NOMO-1 treated with DMSO at 0.1 percent for 48 hours (cell line): ENCODE data around the gene PHACTR1.

Source experiments
- DNase-seq: peaks from one replicate; lab custom pipeline; 2025; ENCODE audit not compliant: unreplicated experiment; lab: John Stamatoyannopoulos, UW

The PHACTR1 gene

DNA sequence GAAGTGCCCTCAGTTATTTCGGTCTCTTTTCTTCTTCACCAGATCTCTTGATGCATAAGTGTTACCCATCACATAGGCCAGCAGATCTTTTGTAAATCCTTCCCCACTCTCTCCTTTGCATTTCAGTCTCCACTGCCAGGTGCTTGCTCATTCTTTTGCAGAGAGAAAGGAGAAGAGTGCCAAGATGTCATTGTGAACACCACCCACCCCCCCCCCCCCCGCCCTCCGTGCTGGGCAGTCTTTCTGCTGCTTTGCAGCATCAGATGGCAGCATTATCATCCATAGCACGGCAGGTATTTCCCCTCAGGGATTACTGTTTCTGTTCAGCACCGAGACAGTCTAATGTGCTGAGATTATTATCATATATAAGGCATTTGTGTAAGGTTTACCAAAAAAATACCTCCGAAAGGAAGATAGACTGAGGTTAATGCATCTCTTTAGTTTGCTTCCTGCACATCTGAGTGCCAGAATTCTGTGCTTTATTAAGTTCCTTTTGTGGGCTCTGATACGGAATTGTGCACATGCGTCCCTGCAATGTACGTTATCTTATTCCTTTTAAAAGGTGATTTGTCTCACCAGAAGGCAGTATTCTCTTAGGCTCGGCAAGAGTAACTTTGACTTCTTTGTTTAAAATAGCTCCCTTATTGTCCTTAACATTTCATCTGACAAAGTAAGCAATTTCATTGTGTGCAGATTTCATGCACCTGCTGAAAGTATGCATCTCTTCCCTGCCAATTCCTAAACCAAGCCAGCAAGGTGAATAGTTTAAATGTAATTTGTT is 128.8 kb downstream of the PHACTR1 start:
- DNase-seq = no peak

DNA sequence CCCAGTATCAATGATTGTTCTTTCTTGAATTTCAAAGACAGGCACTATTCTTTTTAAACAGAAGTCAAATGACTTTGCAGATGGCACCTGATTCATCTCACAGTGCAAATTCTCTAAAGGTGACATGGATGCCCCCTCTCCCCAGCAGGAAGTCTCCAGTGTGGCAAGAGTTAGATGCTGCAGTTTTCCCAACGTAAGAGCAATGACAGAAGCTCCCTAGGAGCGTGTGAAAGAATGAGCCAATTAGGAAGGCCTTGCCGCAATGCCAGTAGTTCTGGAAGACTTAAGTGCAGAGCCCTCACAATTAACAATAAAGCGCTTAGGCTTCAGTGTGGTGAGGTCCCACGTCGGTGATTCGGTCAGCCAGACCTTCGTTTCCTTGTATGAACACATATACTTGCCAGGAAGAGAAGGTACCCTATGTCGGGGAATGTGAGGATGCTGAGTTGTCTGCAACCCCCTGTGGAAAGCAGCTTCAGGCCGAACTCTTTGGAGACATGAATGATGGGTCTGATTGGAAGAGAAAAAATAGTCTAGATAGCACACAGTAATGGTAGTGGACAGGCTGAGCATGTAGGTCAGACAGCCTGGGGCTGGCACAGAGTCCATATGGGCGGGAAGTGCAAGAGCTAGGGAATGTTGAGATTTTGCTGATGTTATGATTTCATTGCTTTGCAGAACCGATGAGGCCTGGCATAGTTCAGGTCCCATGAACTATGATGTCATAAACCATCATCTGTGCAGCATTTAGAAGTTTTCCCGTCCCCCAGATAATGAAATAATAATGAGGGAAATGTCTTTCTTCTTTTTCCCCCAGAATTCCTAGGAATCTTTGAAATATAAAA is 132.6 kb downstream of the PHACTR1 start:
- DNase-seq = no peak

- DNase-seq = no peak
Measured at GRCh38 chr6:12849809-12850198, 133.2 kb downstream of the PHACTR1 start.

GRCh38 chr6:12851123-12851695 is 134.6 kb downstream of the PHACTR1 start:
- DNase-seq = no peak

DNA sequence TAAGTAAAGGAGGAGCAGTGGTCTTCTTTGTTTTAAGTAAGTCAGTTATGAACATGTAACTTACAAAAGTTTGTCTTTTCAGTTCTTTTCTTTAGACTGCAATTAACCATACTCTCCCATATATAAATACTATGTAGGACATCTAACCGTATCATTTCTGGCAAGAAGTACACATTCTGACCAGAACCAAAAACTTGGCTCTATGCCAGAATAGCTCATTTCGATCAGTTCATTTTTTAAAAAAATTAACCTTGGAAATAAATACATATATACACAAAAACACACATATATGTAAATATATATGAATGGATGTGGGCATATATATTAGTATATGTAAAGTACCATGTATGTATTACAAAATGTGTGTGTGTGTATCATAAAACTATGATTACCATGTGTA is 145.0 kb downstream of the PHACTR1 start:
- DNase-seq = no peak

- no peak for DNase-seq
Measured at GRCh38 chr6:12865117-12865516, 148.6 kb downstream of the PHACTR1 start.

DNA sequence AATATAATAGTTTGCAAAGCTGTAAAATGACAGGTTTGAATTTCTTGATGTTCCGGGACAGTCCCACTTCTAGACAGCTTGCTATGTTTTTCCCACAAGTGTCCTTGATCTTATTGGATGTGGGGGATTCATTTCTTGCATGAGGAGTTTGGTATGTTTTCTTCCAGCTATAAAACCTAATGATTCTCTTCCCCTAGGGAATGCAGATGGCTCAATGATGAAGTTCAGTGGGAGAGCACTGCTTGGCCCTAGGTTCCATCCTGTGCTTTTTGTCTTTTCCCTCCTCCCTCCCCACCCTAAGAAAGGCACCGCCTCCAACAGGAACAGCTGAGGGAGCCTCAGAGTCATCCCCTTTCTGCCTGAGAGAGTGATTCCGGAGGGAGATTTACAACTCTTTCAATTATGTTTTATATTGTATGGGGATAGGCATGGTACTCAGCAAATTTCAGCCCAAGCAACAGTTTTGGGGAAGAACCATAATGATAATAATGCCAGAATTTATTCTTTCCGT is 149.2 kb downstream of the PHACTR1 start:
- DNase-seq = no peak

- DNase-seq = no peak
Measured at GRCh38 chr6:12866422-12867029, 150.0 kb downstream of the PHACTR1 start.

- no peak for DNase-seq
Measured at GRCh38 chr6:12869816-12870432, 153.4 kb downstream of the PHACTR1 start.

DNA sequence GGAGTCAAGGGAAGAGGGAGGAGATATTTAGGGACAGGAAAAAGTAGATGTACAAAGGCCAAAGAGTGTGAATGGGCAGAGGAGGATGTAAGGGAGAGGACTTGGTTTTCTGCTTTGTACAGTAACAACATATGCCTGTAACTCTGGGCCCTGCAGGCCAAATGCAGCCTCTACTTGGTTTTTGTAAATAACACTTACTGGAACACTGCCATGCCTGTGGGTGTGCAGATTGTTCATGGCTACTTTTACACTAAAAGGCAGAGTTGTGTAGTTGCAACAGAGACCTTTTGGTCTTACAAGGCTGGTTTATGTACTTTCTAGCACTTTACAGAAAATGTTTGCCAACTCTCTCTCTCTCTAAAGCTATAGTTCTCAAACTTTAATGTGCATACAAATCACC is 157.1 kb downstream of the PHACTR1 start:
- DNase-seq = no peak

GRCh38 chr6:12875051-12875450 is 158.5 kb downstream of the PHACTR1 start:
- no peak for DNase-seq

- DNase-seq = no peak
Measured at GRCh38 chr6:12878741-12879140, 162.2 kb downstream of the PHACTR1 start.

DNA sequence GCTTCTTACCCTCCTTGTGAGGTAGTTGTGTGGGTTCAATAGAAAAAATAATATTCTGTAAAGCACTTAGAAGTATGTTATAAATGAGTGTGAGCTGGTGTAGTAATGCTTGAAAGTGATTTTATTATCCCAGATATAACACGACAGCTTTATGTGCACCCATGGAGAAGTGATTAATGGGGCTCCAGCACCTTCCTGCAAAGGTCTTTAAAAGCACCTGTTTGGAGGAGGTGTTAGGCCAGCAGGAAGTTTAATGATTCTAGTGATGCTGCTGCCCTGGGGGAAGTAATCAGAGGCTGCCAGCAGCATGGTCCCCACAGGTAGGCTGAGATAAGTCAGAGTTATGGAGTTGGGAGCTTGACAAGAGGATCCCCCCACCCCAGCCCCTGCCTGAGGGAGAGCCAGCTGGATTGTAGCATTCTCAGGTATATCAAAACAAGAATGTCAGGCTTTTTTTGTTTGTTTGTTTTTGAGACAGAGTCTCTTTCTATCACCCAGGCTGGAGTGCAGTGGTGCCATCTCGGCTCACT is 166.3 kb downstream of the PHACTR1 start:
- DNase-seq = no peak

DNA sequence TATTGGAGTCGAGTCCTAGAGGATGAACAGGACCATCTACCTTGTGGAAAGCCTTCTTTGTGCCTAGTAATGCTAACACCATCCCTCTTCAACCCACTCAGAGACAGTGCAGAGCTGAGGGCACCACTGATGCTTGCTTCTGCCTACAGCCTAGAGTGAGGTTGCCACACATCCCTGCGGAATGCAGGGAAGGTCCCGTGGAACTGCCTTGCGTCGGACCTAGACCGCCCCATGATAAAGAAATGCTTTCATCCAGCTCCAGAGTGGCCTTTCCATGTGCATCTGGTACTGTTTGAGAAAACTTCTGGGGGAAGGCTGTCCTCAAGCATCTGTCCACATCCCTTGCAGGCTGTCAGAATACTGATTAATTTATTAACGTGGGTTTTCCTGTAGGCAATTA is 168.4 kb downstream of the PHACTR1 start:
- no peak for DNase-seq

- no peak for DNase-seq
Measured at GRCh38 chr6:12886961-12887775, 170.6 kb downstream of the PHACTR1 start.

GRCh38 chr6:12890171-12890790 is 173.7 kb downstream of the PHACTR1 start:
- DNase-seq = no peak

GRCh38 chr6:12891595-12891994 is 175.0 kb downstream of the PHACTR1 start:
- no peak for DNase-seq

DNA sequence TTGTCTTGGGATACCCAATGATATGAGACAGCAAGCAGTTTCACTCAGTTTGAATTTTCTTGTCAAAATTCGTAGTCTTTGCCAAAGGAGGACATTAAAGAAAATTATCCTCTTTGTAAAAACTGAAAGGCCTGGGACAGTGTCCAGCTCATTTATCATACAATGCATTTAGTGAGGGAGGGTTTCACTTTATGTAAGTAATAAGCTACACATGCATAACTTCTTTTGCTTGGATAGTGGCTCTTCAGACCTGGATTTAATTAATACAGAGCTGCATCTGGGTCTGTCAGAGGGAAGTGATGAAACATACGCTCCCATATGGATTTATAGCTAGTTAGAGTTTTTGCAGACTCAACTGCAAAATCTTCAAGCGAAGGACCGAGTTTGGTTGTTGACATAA is 175.6 kb downstream of the PHACTR1 start:
- no peak for DNase-seq

- DNase-seq = no peak
Measured at GRCh38 chr6:12893036-12893435, 176.5 kb downstream of the PHACTR1 start.
